Mucosa of gallbladder (tissue), 1 donor: Measurements from ENCODE around the gene CNIH3. TPM values are rescaled to one million over a fixed set of nuclear protein-coding genes. Genes with fewer than 3 reads are reported as not detected.
"Not testable (repeated sequence)": the region's sequence is repeated elsewhere in the genome, so short reads cannot be mapped to it uniquely, and the experiment has no call there.

Experiments
- DNase-seq: peaks from one replicate; pipeline ENCODE4 v3.0.0-alpha.2; 2020; ENCODE audit warnings: low spot score
- total RNA-seq: library from RNA; stranded (reverse); gene quantifications from one replicate; pipeline ENCODE4 v1.2.1, GENCODE V29; 2021
- donor health status: DM: no; HTN: no; CAD: no.

The CNIH3 gene
- total RNA-seq, 1 donor from 2014 or later: 1.5 TPM

GRCh38 chr1:224687465-224687864, 71.3 kb downstream of the CNIH3 start:
- DNase-seq: no peak

- DNase-seq: no peak
These were observed 73.3 kb downstream of the CNIH3 start for GRCh38 chr1:224689374-224689773.

GRCh38 chr1:224690576-224690975, 74.5 kb downstream of the CNIH3 start:
- DNase-seq: no peak

- DNase-seq: no peak
These were observed 75.2 kb downstream of the CNIH3 start for GRCh38 chr1:224691148-224691925.

GRCh38 chr1:224694969-224695368, 78.9 kb downstream of the CNIH3 start:
- DNase-seq: no peak

GRCh38 chr1:224696021-224696420, 79.9 kb downstream of the CNIH3 start:
- DNase-seq: no peak

GRCh38 chr1:224696891-224697765, 81.0 kb downstream of the CNIH3 start:
- no peak for DNase-seq

GRCh38 chr1:224698015-224698451, 81.9 kb downstream of the CNIH3 start:
- DNase-seq: no peak

- no peak for DNase-seq
These were observed 84.9 kb downstream of the CNIH3 start for GRCh38 chr1:224700918-224701531.

- DNase-seq: no peak
These were observed 87.6 kb downstream of the CNIH3 start for GRCh38 chr1:224703702-224704101.

- DNase-seq: no peak
These were observed 88.1 kb downstream of the CNIH3 start for GRCh38 chr1:224704107-224704735.

- no peak for DNase-seq
These were observed 89.5 kb downstream of the CNIH3 start for GRCh38 chr1:224705578-224705977.

- DNase-seq: no peak
These were observed 92.0 kb downstream of the CNIH3 start for GRCh38 chr1:224707843-224708725.

GRCh38 chr1:224710196-224710595, 94.1 kb downstream of the CNIH3 start:
- DNase-seq: no peak

- not testable (repeated sequence) for DNase-seq
These were observed 95.2 kb downstream of the CNIH3 start for GRCh38 chr1:224711231-224711756.

GRCh38 chr1:224711876-224712275, 95.8 kb downstream of the CNIH3 start:
- DNase-seq: no peak

- DNase-seq: no peak
These were observed 97.1 kb downstream of the CNIH3 start for GRCh38 chr1:224713228-224713627.

GRCh38 chr1:224714553-224714952, 98.4 kb downstream of the CNIH3 start:
- DNase-seq: no peak

GRCh38 chr1:224718470-224719053, 102.4 kb downstream of the CNIH3 start:
- DNase-seq: no peak

GRCh38 chr1:224719716-224720115, 103.6 kb downstream of the CNIH3 start:
- DNase-seq: no peak
